ENCODE data around the gene CDK4.

Gene CDK4

GRCh38 chr12:57771873-57772428, 19.8 kb upstream of the CDK4 start, which contains the start of gene METTL1:
METTL1 (minus strand) TSS chr12:57772105; CDS start chr12:57772083, 22 bp downstream.
- DNase-seq (ENCODE audit: low read depth in 2 of 2): peak; percentile 75 to 76

GRCh38 chr12:57771236-57771872, 19.2 kb upstream of the CDK4 start:
- peak; percentile 48 to 62 for DNase-seq (ENCODE audit: low read depth in 2 of 2)

GRCh38 chr12:57770734-57771133, 18.6 kb upstream of the CDK4 start:
- no peak for DNase-seq (ENCODE audit: low read depth in 2 of 2)

GRCh38 chr12:57769594-57769993, 17.5 kb upstream of the CDK4 start:
- DNase-seq (ENCODE audit: low read depth in 2 of 2): no peak

- no peak for DNase-seq (ENCODE audit: low read depth in 2 of 2)
Observed at GRCh38 chr12:57767876-57768275, 15.8 kb upstream of the CDK4 start.

GRCh38 chr12:57767305-57767698, 15.2 kb upstream of the CDK4 start:
- DNase-seq (ENCODE audit: low read depth in 2 of 2): no peak

- no peak for DNase-seq (ENCODE audit: low read depth in 2 of 2)
Observed at GRCh38 chr12:57766464-57767304, 14.6 kb upstream of the CDK4 start, which contains the start of gene CYP27B1. CYP27B1 (minus strand) TSS chr12:57767078; CDS start chr12:57767041, 37 bp downstream.

GRCh38 chr12:57765698-57766463, 13.8 kb upstream of the CDK4 start:
- DNase-seq (ENCODE audit: low read depth in 2 of 2): no peak

GRCh38 chr12:57765003-57765697, 13.0 kb upstream of the CDK4 start:
- DNase-seq (ENCODE audit: low read depth in 2 of 2): peak in 1 of 2 donors; percentile 22

- no peak for DNase-seq (ENCODE audit: low read depth in 2 of 2)
Observed at GRCh38 chr12:57764662-57765002, 12.5 kb upstream of the CDK4 start.

GRCh38 chr12:57763881-57764661, 12.0 kb upstream of the CDK4 start:
- no peak for DNase-seq (ENCODE audit: low read depth in 2 of 2)

GRCh38 chr12:57762463-57762862, 10.4 kb upstream of the CDK4 start:
- no peak for DNase-seq (ENCODE audit: low read depth in 2 of 2)

GRCh38 chr12:57761391-57761998, 9.4 kb upstream of the CDK4 start:
- no peak for DNase-seq (ENCODE audit: low read depth in 2 of 2)

- DNase-seq (ENCODE audit: low read depth in 2 of 2): no peak
Observed at GRCh38 chr12:57760347-57760982, 8.4 kb upstream of the CDK4 start.

- DNase-seq (ENCODE audit: low read depth in 2 of 2): peak in 1 of 2 donors; percentile 25
Observed at GRCh38 chr12:57759360-57759980, 7.4 kb upstream of the CDK4 start.

GRCh38 chr12:57758552-57759359, 6.6 kb upstream of the CDK4 start:
- DNase-seq (ENCODE audit: low read depth in 2 of 2): no peak

GRCh38 chr12:57757771-57758170, 5.7 kb upstream of the CDK4 start:
- DNase-seq (ENCODE audit: low read depth in 2 of 2): no peak
